Mesenchymal stem cell (in vitro differentiated cells and primary cell): ENCODE data around the gene ESD.
"Not testable (repeated sequence)": the region's sequence is repeated elsewhere in the genome, so short reads cannot be mapped to it uniquely, and the experiment has no call there.

ENCODE experiments used
- DNase-seq: peaks from one replicate; pipeline ENCODE4 v3.0.0-alpha.2; 2013
- H2AFZ ChIP-seq: one replicate; pipeline ENCODE4 v1.6.1; 2013; ENCODE audit warnings: low read depth, mild to moderate bottlenecking, control low read depth, inconsistent platforms, low read length, moderate library complexity
- H2AK5ac ChIP-seq: 2 replicates; pipeline ENCODE4 v1.6.1; 2013; ENCODE audit warnings: low read length, moderate library complexity, mild to moderate bottlenecking, inconsistent platforms; ENCODE audit not compliant: severe bottlenecking
- H2BK120ac ChIP-seq: one replicate; pipeline ENCODE4 v1.6.1; 2013; ENCODE audit warnings: low read depth, mild to moderate bottlenecking, inconsistent platforms, low read length, moderate library complexity
- H2BK12ac ChIP-seq, 2 experiments: one replicate each; pipeline ENCODE4 v1.6.1; 2013; ENCODE audit warnings: inconsistent platforms in 2 of 2, low read length in 2 of 2, mild to moderate bottlenecking in 2 of 2, moderate library complexity in 2 of 2, control low read depth in 1 of 2
- H2BK15ac ChIP-seq: one replicate; pipeline ENCODE4 v1.6.1; 2013; ENCODE audit warnings: mild to moderate bottlenecking, low read depth, inconsistent platforms; ENCODE audit not compliant: poor library complexity, severe bottlenecking
- H2BK5ac ChIP-seq: 2 replicates; pipeline ENCODE4 v1.6.1; 2013; ENCODE audit warnings: low read depth, mild to moderate bottlenecking, low read length, control low read depth, inconsistent platforms; ENCODE audit not compliant: poor library complexity, severe bottlenecking
- H3K14ac ChIP-seq, 2 experiments: one replicate each; pipeline ENCODE4 v1.6.1; 2013; ENCODE audit warnings: inconsistent platforms in 2 of 2, low read length in 2 of 2, control low read depth in 1 of 2, mild to moderate bottlenecking in 1 of 2, moderate library complexity in 1 of 2
- H3K18ac ChIP-seq, 2 experiments: one replicate each; pipeline ENCODE4 v1.6.1; 2013; ENCODE audit warnings: inconsistent platforms in 2 of 2, low read length in 2 of 2, control low read depth in 1 of 2, low read depth in 1 of 2, mild to moderate bottlenecking in 1 of 2
- H3K23ac ChIP-seq, 2 experiments: one replicate each; pipeline ENCODE4 v1.6.1; 2013; ENCODE audit warnings: inconsistent platforms in 2 of 2, low read length in 2 of 2, mild to moderate bottlenecking in 2 of 2, moderate library complexity in 2 of 2, control low read depth in 1 of 2
- H3K27ac ChIP-seq: 2 replicates; pipeline ENCODE4 v1.5.1; 2013; ENCODE audit warnings: mild to moderate bottlenecking, moderate library complexity, low read length, control low read depth, inconsistent platforms; ENCODE audit not compliant: poor library complexity, severe bottlenecking
- H3K27me3 ChIP-seq, 2 experiments: 2 replicates each; pipeline versions ENCODE4 v1.6.1 to v1.7.0; 2013; ENCODE audit warnings: low read length in 2 of 2, mild to moderate bottlenecking in 2 of 2, moderate library complexity in 2 of 2, control low read depth in 1 of 2, inconsistent platforms in 1 of 2; ENCODE audit not compliant: control insufficient read depth in 1 of 2, insufficient read depth in 1 of 2
- H3K36me3 ChIP-seq, 2 experiments: 2 replicates each; pipeline versions ENCODE4 v1.6.1 to v1.7.0; 2013; ENCODE audit warnings: low read length in 2 of 2, control low read depth in 1 of 2, inconsistent platforms in 1 of 2, low read depth in 1 of 2, mild to moderate bottlenecking in 1 of 2; ENCODE audit not compliant: insufficient read depth in 2 of 2, control insufficient read depth in 1 of 2
- H3K4ac ChIP-seq, 2 experiments: one replicate each; pipeline ENCODE4 v1.6.1; 2013; ENCODE audit warnings: inconsistent platforms in 2 of 2, low read length in 2 of 2, mild to moderate bottlenecking in 2 of 2, moderate library complexity in 2 of 2, control low read depth in 1 of 2, low read depth in 1 of 2
- H3K4me1 ChIP-seq: 2 replicates; pipeline ENCODE4 v1.6.1; 2013; ENCODE audit warnings: low read depth, low read length, control low read depth; ENCODE audit not compliant: control insufficient read depth, insufficient read depth
- H3K4me2 ChIP-seq: 2 replicates; pipeline ENCODE4 v1.6.1; 2013; ENCODE audit warnings: low read length, mild to moderate bottlenecking, inconsistent platforms; ENCODE audit not compliant: poor library complexity, severe bottlenecking
- H3K4me3 ChIP-seq, 2 experiments: 2 replicates each; pipeline versions ENCODE4 v1.5.1 to v1.7.0; 2013; ENCODE audit warnings: low read length in 2 of 2, mild to moderate bottlenecking in 2 of 2, control low read depth in 1 of 2, low read depth in 1 of 2; ENCODE audit not compliant: insufficient read depth in 1 of 2
- H3K79me1 ChIP-seq: replicated peaks from 2 replicates; pipeline ENCODE4 v1.6.1; 2013; ENCODE audit warnings: mild to moderate bottlenecking, control low read depth, low read length, inconsistent platforms; ENCODE audit not compliant: poor library complexity, severe bottlenecking
- H3K9ac ChIP-seq: 2 replicates; pipeline ENCODE4 v1.7.0; 2013; ENCODE audit warnings: mild to moderate bottlenecking, low read length, moderate library complexity
- H3K9me3 ChIP-seq: 2 replicates; pipeline ENCODE4 v1.7.0; 2013; ENCODE audit warnings: mild to moderate bottlenecking, low read length; ENCODE audit not compliant: control insufficient read depth
- H4K8ac ChIP-seq: one replicate; pipeline ENCODE4 v1.6.1; 2013; ENCODE audit warnings: inconsistent platforms, mild to moderate bottlenecking, low read length, moderate library complexity
- H4K91ac ChIP-seq: one replicate; pipeline ENCODE4 v1.6.1; 2013; ENCODE audit warnings: mild to moderate bottlenecking, low read length, inconsistent platforms
- WGBS: methylation state at CpG from one replicate; pipeline ENCODE4 v1.1.7; 2013; ENCODE audit warnings: mixed read lengths; 5-methylcytosine and 5-hydroxymethylcytosine counted together

Gene ESD

GRCh38 chr13:46755508-46755907, 41.5 kb downstream of the ESD start:
- not testable (repeated sequence) for H3K4ac ChIP-seq, H2BK5ac ChIP-seq, H3K79me1 ChIP-seq, H2BK12ac ChIP-seq, DNase-seq, H4K91ac ChIP-seq, H3K4me1 ChIP-seq, H4K8ac ChIP-seq, H3K27ac ChIP-seq, H3K4me3 ChIP-seq, H3K4me2 ChIP-seq, H3K9me3 ChIP-seq, H3K27me3 ChIP-seq, H2AK5ac ChIP-seq, H3K14ac ChIP-seq, H2AFZ ChIP-seq, H2BK15ac ChIP-seq, H3K9ac ChIP-seq, H3K23ac ChIP-seq, H3K18ac ChIP-seq, H2BK120ac ChIP-seq
- WGBS, result no CpG with 5 or more reads among the region's 5 CpGs
- H3K36me3 ChIP-seq, result peaks cover 10 to 18% of the 10 kb centered on the region in 2 experiments

- H3K4ac ChIP-seq, result no peak overlapping the region
- H3K27me3 ChIP-seq, result no peaks in the 10 kb centered on the region
Measured at GRCh38 chr13:46754812-46755211, 42.1 kb downstream of the ESD start.

GRCh38 chr13:46753917-46754316, 43.0 kb downstream of the ESD start:
- Histone ChIP-seq H3K79me1 (no peaks in the 10 kb centered on the region), H3K4ac (no peak overlapping the region), H3K27me3 (no peaks in the 10 kb centered on the region), H4K8ac (no peak overlapping the region), H3K23ac (no peak overlapping the region), H2BK5ac (no peak overlapping the region), H3K4me3 (no peak overlapping the region), H4K91ac (no peak overlapping the region), H2BK12ac (no peak overlapping the region), H2BK120ac (no peak overlapping the region), H3K9ac (no peak overlapping the region), H3K14ac (no peak overlapping the region), H3K4me1 (peaks cover 2% of the 10 kb centered on the region), H3K18ac (no peak overlapping the region), H2AFZ (no peak overlapping the region), H3K4me2 (no peak overlapping the region), H3K9me3 (no peaks in the 10 kb centered on the region), H2AK5ac (no peak overlapping the region), H3K27ac (no peak overlapping the region), H3K36me3 (peaks cover 12 to 31% of the 10 kb centered on the region in 2 experiments), H2BK15ac (no peak overlapping the region)
- no peak for DNase-seq
- WGBS, result 91% methylated on average over 6 of the region's 6 CpGs

More at GRCh38 chr13:46754812-46755211, 42.1 kb downstream of the ESD start:
- Histone ChIP-seq H3K4me1 (peaks cover 2% of the 10 kb centered on the region), H4K91ac (no peak overlapping the region), H4K8ac (no peak overlapping the region), H2BK120ac (no peak overlapping the region), H3K79me1 (no peaks in the 10 kb centered on the region), H3K27ac (no peak overlapping the region), H3K9ac (no peak overlapping the region), H2AK5ac (no peak overlapping the region), H3K4me3 (no peak overlapping the region), H3K18ac (no peak overlapping the region), H3K4me2 (no peak overlapping the region), H2AFZ (no peak overlapping the region), H2BK12ac (no peak overlapping the region), H3K23ac (no peak overlapping the region), H3K36me3 (peaks cover 11 to 25% of the 10 kb centered on the region in 2 experiments), H3K9me3 (no peaks in the 10 kb centered on the region), H2BK15ac (no peak overlapping the region), H2BK5ac (no peak overlapping the region), H3K14ac (no peak overlapping the region)
- no peak for DNase-seq

GRCh38 chr13:46753137-46753536, 43.8 kb downstream of the ESD start:
- H2BK120ac ChIP-seq, result no peak overlapping the region
- H2BK5ac ChIP-seq, result no peak overlapping the region
- H3K4ac ChIP-seq, result no peak overlapping the region
- no peak overlapping the region for H2BK12ac ChIP-seq
- H4K8ac ChIP-seq, result no peak overlapping the region
- 92% methylated on average over 5 of the region's 5 CpGs for WGBS
- no peak overlapping the region for H3K9ac ChIP-seq
- no peaks in the 10 kb centered on the region for H3K79me1 ChIP-seq
- H3K4me3 ChIP-seq, result no peak overlapping the region
- peaks cover 2% of the 10 kb centered on the region for H3K4me1 ChIP-seq
- no peak overlapping the region for H3K4me2 ChIP-seq
- DNase-seq, result no peak
- no peak overlapping the region for H3K23ac ChIP-seq
- H3K18ac ChIP-seq, result no peak overlapping the region
- H3K36me3 ChIP-seq, result peaks cover 17 to 38% of the 10 kb centered on the region in 2 experiments
- no peak overlapping the region for H3K14ac ChIP-seq
- H2BK15ac ChIP-seq, result no peak overlapping the region
- H2AFZ ChIP-seq, result no peak overlapping the region
- no peak overlapping the region for H3K27ac ChIP-seq
- no peaks in the 10 kb centered on the region for H3K27me3 ChIP-seq
- no peaks in the 10 kb centered on the region for H3K9me3 ChIP-seq
- H4K91ac ChIP-seq, result no peak overlapping the region
- no peak overlapping the region for H2AK5ac ChIP-seq
